ENCODE measurements around the gene TRPV3. TPM values are rescaled to one million over a fixed set of nuclear protein-coding genes. Genes with fewer than 3 reads are reported as not detected.

TRPV3 gene
- total RNA-seq, 1 donor from 2014 or later, result 0.16 TPM

- intact Hi-C loops (cut with micrococcal nuclease), result no loop called here
- H3K4me1 Mint-ChIP-seq, result no peaks in the 10 kb centered on the region
- no peak overlapping the region for H3K4me3 Mint-ChIP-seq
- no peak for DNase-seq
- no peaks in the 10 kb centered on the region for H3K9me3 Mint-ChIP-seq
- no peak overlapping the region for H3K27ac Mint-ChIP-seq
- H3K27me3 Mint-ChIP-seq, result no peaks in the 10 kb centered on the region
- no peaks in the 10 kb centered on the region for H3K36me3 Mint-ChIP-seq (ENCODE audit: low read depth)
Measured at GRCh38 chr17:3512505-3513171, 45.0 kb downstream of the TRPV3 start.

GRCh38 chr17:3511852-3512504 is 45.6 kb downstream of the TRPV3 start:
- Mint-ChIP-seq H3K4me1 (no peaks in the 10 kb centered on the region), H3K9me3 (no peaks in the 10 kb centered on the region), H3K27ac (no peak overlapping the region), H3K27me3 (no peaks in the 10 kb centered on the region), H3K4me3 (no peak overlapping the region), H3K36me3 (ENCODE audit: low read depth) (no peaks in the 10 kb centered on the region)
- DNase-seq, result no peak
- intact Hi-C loops (cut with micrococcal nuclease), result no loop called here

DNA sequence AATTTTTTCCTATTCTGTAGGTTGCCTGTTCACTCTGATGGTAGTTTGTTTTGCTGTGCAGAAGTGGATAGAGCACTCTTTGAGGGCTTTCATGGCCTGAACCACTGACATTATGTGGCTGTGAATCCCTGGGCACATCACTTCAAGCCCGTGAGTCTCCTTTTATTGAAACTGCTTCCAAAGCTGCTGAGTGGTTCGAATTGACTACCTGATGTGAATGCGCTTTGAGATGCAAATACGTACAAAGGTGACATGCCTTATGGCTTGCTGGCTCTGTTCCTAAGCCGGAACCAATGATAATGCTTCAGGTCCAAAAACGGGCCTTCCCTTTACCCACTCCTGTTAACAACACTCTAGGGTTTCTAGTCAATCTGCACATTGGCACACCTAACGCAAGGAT is 47.5 kb downstream of the TRPV3 start:
- Mint-ChIP-seq H3K36me3 (ENCODE audit: low read depth) (no peaks in the 10 kb centered on the region), H3K9me3 (no peaks in the 10 kb centered on the region), H3K27ac (no peak overlapping the region), H3K4me3 (no peak overlapping the region), H3K27me3 (no peaks in the 10 kb centered on the region), H3K4me1 (no peaks in the 10 kb centered on the region)
- DNase-seq, result no peak
- intact Hi-C loops (cut with micrococcal nuclease), result no loop called here

DNA sequence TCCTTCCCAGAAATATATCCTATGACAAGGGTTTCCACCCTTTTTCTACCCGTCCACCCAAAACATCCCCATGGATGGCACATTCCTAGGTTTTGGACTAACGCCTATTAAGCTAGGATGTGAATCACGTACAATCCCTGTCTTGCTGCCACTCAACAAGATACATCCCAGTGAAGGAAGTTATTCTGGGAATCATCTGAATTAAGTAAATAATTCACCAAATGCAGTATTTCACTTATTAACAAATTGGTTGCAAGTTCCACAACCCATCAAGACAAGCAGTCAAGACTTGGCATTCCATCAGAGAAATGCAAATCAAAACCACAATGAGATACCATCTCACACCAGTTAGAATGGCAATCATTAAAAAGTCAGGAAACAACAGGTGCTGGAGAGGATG is 49.7 kb downstream of the TRPV3 start:
- no peaks in the 10 kb centered on the region for H3K36me3 Mint-ChIP-seq (ENCODE audit: low read depth)
- intact Hi-C loops (cut with micrococcal nuclease), result no loop called here
- no peak overlapping the region for H3K27ac Mint-ChIP-seq
- no peaks in the 10 kb centered on the region for H3K9me3 Mint-ChIP-seq
- H3K4me1 Mint-ChIP-seq, result no peaks in the 10 kb centered on the region
- no peaks in the 10 kb centered on the region for H3K27me3 Mint-ChIP-seq
- H3K4me3 Mint-ChIP-seq, result no peak overlapping the region
- no peak for DNase-seq

DNA sequence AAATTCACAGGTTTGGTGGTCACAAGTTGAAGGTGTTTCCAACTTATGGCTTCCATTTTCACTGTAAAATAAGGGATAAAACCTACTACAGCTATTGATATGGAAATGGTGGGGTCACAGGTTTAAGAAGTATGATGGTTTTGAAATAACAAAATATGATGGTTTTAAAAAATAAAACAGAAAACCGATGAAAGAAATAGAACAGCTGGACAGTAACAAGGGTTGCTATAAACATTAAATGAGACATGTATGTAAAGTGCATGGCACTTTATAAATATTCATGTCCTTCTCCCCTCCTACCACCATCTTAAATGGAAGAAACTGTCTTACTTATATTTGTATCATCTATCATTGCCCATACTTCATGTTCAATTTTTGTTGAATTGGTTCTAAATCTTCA is 50.5 kb downstream of the TRPV3 start:
- Mint-ChIP-seq H3K27me3 (no peaks in the 10 kb centered on the region), H3K36me3 (ENCODE audit: low read depth) (no peaks in the 10 kb centered on the region), H3K9me3 (no peaks in the 10 kb centered on the region), H3K4me3 (no peak overlapping the region), H3K27ac (no peak overlapping the region), H3K4me1 (no peaks in the 10 kb centered on the region)
- intact Hi-C loops (cut with micrococcal nuclease), result no loop called here
- DNase-seq, result no peak

- intact Hi-C loops (cut with micrococcal nuclease), result no loop called here
Measured at GRCh38 chr17:3506054-3506453, 51.6 kb downstream of the TRPV3 start.

GRCh38 chr17:3505008-3505407 is 52.6 kb downstream of the TRPV3 start:
- Mint-ChIP-seq H3K9me3 (no peaks in the 10 kb centered on the region), H3K27ac (no peak overlapping the region), H3K36me3 (ENCODE audit: low read depth) (no peaks in the 10 kb centered on the region), H3K4me1 (no peaks in the 10 kb centered on the region), H3K4me3 (no peak overlapping the region), H3K27me3 (no peaks in the 10 kb centered on the region)
- no peak for DNase-seq
- intact Hi-C loops (cut with micrococcal nuclease), result no loop called here

More at GRCh38 chr17:3506054-3506453, 51.6 kb downstream of the TRPV3 start:
- no peaks in the 10 kb centered on the region for H3K36me3 Mint-ChIP-seq (ENCODE audit: low read depth)
- H3K9me3 Mint-ChIP-seq, result no peaks in the 10 kb centered on the region
- no peaks in the 10 kb centered on the region for H3K27me3 Mint-ChIP-seq
- H3K27ac Mint-ChIP-seq, result no peak overlapping the region
- DNase-seq, result no peak
- H3K4me3 Mint-ChIP-seq, result no peak overlapping the region
- H3K4me1 Mint-ChIP-seq, result no peaks in the 10 kb centered on the region

DNA sequence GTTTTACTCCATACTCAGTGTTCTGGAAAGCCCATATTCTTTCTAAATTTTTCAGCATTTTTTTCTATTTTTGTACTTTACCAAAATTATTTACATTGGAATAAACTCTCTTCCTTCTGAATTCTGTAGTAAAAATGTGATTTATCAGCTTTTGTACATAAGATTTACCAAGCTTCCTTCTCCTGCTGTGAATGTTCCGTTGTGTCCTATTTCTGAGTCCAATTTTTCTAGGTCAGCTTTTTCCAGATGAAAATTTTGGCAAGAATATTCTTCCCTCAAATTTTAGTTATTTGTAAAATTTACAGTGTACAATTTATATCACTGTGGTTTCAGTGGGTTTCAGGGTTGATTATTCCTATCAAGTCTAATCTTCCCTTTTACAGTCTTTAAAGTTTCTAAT is 54.3 kb downstream of the TRPV3 start:
- H3K4me3 Mint-ChIP-seq, result no peak overlapping the region
- no peaks in the 10 kb centered on the region for H3K36me3 Mint-ChIP-seq (ENCODE audit: low read depth)
- H3K27me3 Mint-ChIP-seq, result no peaks in the 10 kb centered on the region
- DNase-seq, result no peak
- intact Hi-C loops (cut with micrococcal nuclease), result no loop called here
- no peaks in the 10 kb centered on the region for H3K9me3 Mint-ChIP-seq
- H3K4me1 Mint-ChIP-seq, result no peaks in the 10 kb centered on the region
- H3K27ac Mint-ChIP-seq, result no peak overlapping the region

GRCh38 chr17:3502466-3502865 is 55.1 kb downstream of the TRPV3 start:
- intact Hi-C loops (cut with micrococcal nuclease), result no loop called here
- Mint-ChIP-seq H3K27me3 (no peaks in the 10 kb centered on the region), H3K36me3 (ENCODE audit: low read depth) (no peaks in the 10 kb centered on the region), H3K27ac (no peak overlapping the region), H3K4me3 (no peak overlapping the region), H3K4me1 (no peaks in the 10 kb centered on the region), H3K9me3 (no peaks in the 10 kb centered on the region)
- DNase-seq, result no peak

DNA sequence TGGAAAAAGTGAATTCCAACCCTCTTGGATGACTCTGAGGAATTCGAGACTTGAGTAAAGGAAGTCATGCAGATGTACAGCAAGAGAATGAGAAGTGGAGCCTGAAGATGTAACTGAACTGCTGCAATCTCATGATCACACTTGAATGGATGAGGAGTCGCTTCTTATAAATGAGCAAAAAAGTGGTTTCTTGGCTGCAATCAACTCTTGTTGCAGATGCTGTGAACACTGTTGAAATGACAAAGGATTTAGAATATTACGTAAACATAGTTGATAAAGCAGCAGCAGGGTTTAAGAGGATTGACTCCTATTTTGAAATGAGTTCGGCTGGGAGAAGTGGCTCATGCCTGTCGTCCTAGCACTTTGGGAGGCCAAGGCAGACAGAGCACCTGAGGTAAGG is 56.3 kb downstream of the TRPV3 start:
- Mint-ChIP-seq H3K27me3 (no peaks in the 10 kb centered on the region), H3K4me3 (no peak overlapping the region), H3K4me1 (no peaks in the 10 kb centered on the region), H3K9me3 (no peaks in the 10 kb centered on the region), H3K36me3 (ENCODE audit: low read depth) (no peaks in the 10 kb centered on the region), H3K27ac (no peak overlapping the region)
- intact Hi-C loops (cut with micrococcal nuclease), result no loop called here
- no peak for DNase-seq

DNA sequence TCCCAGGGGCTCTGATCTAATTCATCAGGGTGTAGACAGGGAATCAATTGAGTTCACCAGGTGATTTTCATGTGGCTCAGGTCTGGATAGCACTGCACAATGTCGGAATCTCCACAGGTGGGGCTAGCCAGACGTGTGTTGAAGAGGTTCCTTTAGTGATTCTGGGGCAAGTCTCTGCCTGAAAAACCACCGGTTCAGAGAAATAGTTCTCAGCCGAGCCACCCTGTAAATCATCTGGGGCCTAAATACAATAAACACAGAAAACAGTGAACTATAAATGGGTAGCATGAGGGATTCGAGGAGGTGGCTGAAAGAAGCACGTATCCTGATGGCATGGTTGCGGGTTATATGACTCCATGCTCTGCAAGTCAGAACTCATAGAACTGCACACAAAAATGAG is 60.5 kb downstream of the TRPV3 start:
- DNase-seq, result no peak
- Mint-ChIP-seq H3K27ac (no peak overlapping the region), H3K9me3 (no peaks in the 10 kb centered on the region), H3K27me3 (peaks cover 5% of the 10 kb centered on the region), H3K4me3 (no peak overlapping the region), H3K36me3 (ENCODE audit: low read depth) (no peaks in the 10 kb centered on the region), H3K4me1 (no peaks in the 10 kb centered on the region)
- intact Hi-C loops (cut with micrococcal nuclease), result no loop called here

GRCh38 chr17:3485481-3486068 is 72.0 kb downstream of the TRPV3 start:
- H3K27ac Mint-ChIP-seq, result no peak overlapping the region
- H3K9me3 Mint-ChIP-seq, result no peaks in the 10 kb centered on the region
- H3K4me1 Mint-ChIP-seq, result no peaks in the 10 kb centered on the region
- DNase-seq, result no peak
- peaks cover 35% of the 10 kb centered on the region for H3K27me3 Mint-ChIP-seq
- no peak overlapping the region for H3K4me3 Mint-ChIP-seq
- intact Hi-C loops (cut with micrococcal nuclease), result no loop called here
- no peaks in the 10 kb centered on the region for H3K36me3 Mint-ChIP-seq (ENCODE audit: low read depth)

DNA sequence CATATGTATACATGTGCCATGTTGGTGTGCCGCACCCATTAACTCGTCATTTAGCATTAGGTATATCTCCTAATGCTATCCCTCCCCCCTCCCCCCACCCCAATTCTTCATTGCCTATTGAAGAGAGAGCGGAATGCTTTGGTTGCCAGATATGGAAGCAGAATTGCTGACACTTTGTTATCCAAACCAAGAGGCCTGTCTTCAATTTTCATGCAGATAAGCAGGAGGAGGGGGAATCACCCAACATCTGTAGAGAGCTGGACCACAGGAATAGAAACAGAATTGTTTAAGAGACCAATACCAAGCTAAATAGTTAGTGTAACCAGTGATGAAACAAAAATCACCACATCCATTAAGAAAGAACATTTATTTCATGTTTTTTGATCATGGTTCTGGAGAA is 74.8 kb downstream of the TRPV3 start:
- Mint-ChIP-seq H3K36me3 (ENCODE audit: low read depth) (no peaks in the 10 kb centered on the region), H3K9me3 (no peaks in the 10 kb centered on the region), H3K4me3 (no peak overlapping the region), H3K4me1 (no peaks in the 10 kb centered on the region), H3K27ac (no peak overlapping the region), H3K27me3 (peaks cover 25% of the 10 kb centered on the region)
- no peak for DNase-seq
- intact Hi-C loops (cut with micrococcal nuclease), result no loop called here

GRCh38 chr17:3479988-3480387 is 77.6 kb downstream of the TRPV3 start:
- Mint-ChIP-seq H3K27ac (no peak overlapping the region), H3K4me1 (peaks cover 5% of the 10 kb centered on the region), H3K27me3 (peaks cover 21% of the 10 kb centered on the region), H3K36me3 (ENCODE audit: low read depth) (no peaks in the 10 kb centered on the region), H3K4me3 (no peak overlapping the region), H3K9me3 (no peaks in the 10 kb centered on the region)
- DNase-seq, result no peak
- intact Hi-C loops (cut with micrococcal nuclease), result no loop called here
